ENCODE measurements around the gene ROR2. TPM values are rescaled to one million over a fixed set of nuclear protein-coding genes. Genes with fewer than 3 reads are reported as not detected.
A peak's percentile ranks its signal among the peaks of the same experiment; 100 is the strongest.

The ROR2 gene
- total RNA-seq, 1 donor from 2014 or later = 3.8 TPM

- peak; percentile 35 for TF ChIP-seq CTCF (IDR thresholded peaks at IDR 0.05)
- ATAC-seq (peak in 1 of 2 donors; percentile 55), DNase-seq (no peak)
- intact Hi-C loops (cut with DNase I) = no loop called here
- H3K27ac ChIP-seq = no peak overlapping the region
- H3K4me1 ChIP-seq = no peaks in the 10 kb centered on the region
- H3K9me3 ChIP-seq = no peaks in the 10 kb centered on the region
- H3K36me3 ChIP-seq = no peaks in the 10 kb centered on the region
- H3K4me3 ChIP-seq = no peak overlapping the region
- no peaks in the 10 kb centered on the region for H3K27me3 ChIP-seq (ENCODE audit: low read depth)
Measured at GRCh38 chr9:91659529-91660495, 290.2 kb downstream of the ROR2 start.

- no peak for TF ChIP-seq CTCF (IDR thresholded peaks at IDR 0.05)
Measured at GRCh38 chr9:91658513-91659105, 291.4 kb downstream of the ROR2 start.

GRCh38 chr9:91657501-91657900 lies 292.5 kb downstream of the ROR2 start:
- no peak for DNase-seq
- Histone ChIP-seq H3K27me3 (ENCODE audit: low read depth) (no peaks in the 10 kb centered on the region), H3K4me3 (no peak overlapping the region), H3K4me1 (no peaks in the 10 kb centered on the region), H3K9me3 (no peaks in the 10 kb centered on the region), H3K27ac (no peak overlapping the region), H3K36me3 (no peaks in the 10 kb centered on the region)
- intact Hi-C loops (cut with DNase I) = no loop called here
- no peak for TF ChIP-seq CTCF (IDR thresholded peaks at IDR 0.05)
- no peak for ATAC-seq

More at GRCh38 chr9:91658513-91659105, 291.4 kb downstream of the ROR2 start:
- Histone ChIP-seq H3K9me3 (no peaks in the 10 kb centered on the region), H3K36me3 (no peaks in the 10 kb centered on the region), H3K4me3 (no peak overlapping the region), H3K27me3 (ENCODE audit: low read depth) (no peaks in the 10 kb centered on the region), H3K4me1 (no peaks in the 10 kb centered on the region), H3K27ac (no peak overlapping the region)
- intact Hi-C loops (cut with DNase I) = no loop called here
- ATAC-seq = no peak
- DNase-seq = no peak

GRCh38 chr9:91655658-91656057 lies 294.4 kb downstream of the ROR2 start:
- intact Hi-C loops (cut with DNase I) = no loop called here
- DNase-seq = no peak
- no peaks in the 10 kb centered on the region for H3K27me3 ChIP-seq (ENCODE audit: low read depth)

GRCh38 chr9:91655215-91655614 lies 294.8 kb downstream of the ROR2 start:
- Histone ChIP-seq H3K4me3 (no peak overlapping the region), H3K27me3 (ENCODE audit: low read depth) (no peaks in the 10 kb centered on the region), H3K9me3 (no peaks in the 10 kb centered on the region), H3K36me3 (no peaks in the 10 kb centered on the region), H3K27ac (no peak overlapping the region), H3K4me1 (no peaks in the 10 kb centered on the region)
- ATAC-seq = peak; percentile 70 to 79
- intact Hi-C loops (cut with DNase I) = no loop called here
- DNase-seq = no peak
- no peak for TF ChIP-seq CTCF (IDR thresholded peaks at IDR 0.05)

More at GRCh38 chr9:91655658-91656057, 294.4 kb downstream of the ROR2 start:
- H3K27ac ChIP-seq = no peak overlapping the region
- H3K4me3 ChIP-seq = no peak overlapping the region
- no peak for TF ChIP-seq CTCF (IDR thresholded peaks at IDR 0.05)
- H3K9me3 ChIP-seq = no peaks in the 10 kb centered on the region
- no peaks in the 10 kb centered on the region for H3K36me3 ChIP-seq
- no peaks in the 10 kb centered on the region for H3K4me1 ChIP-seq
- no peak for ATAC-seq

All from lower lobe of right lung (tissue), 2 donors.